OCI-LY3 (cell line): ENCODE data around the gene BID.

ENCODE experiments used
- H2AFZ ChIP-seq: fragments of 200-600, 300-600 bp; shearing (Covaris generic); 2 replicates; pipeline ENCODE4 v1.6.0; 2014; ENCODE audit warnings: antibody characterized with exemption, low read depth, low read length
- H3K27ac ChIP-seq: fragments of 200-600, 300-600 bp; sonication (generic); 2 replicates; pipeline ENCODE4 v1.5.1; 2014; ENCODE audit warnings: mild to moderate bottlenecking, low read length, moderate library complexity, mixed read lengths
- H3K27me3 ChIP-seq: fragments of 200-600, 300-600 bp; sonication (generic); 2 replicates; pipeline ENCODE4 v1.6.1; 2014; ENCODE audit warnings: low read depth, low read length, mixed read lengths
- H3K36me3 ChIP-seq: fragments of 200-600, 300-600 bp; sonication (generic); replicated peaks from 2 replicates; pipeline ENCODE3; 2014; ENCODE audit warnings: low read depth, low read length, mixed read lengths
- H3K4me1 ChIP-seq: fragments of 300-600, 200-600 bp; sonication (generic); 2 replicates; pipeline ENCODE4 v1.6.1; 2014; ENCODE audit warnings: low read length, mixed read lengths
- H3K4me2 ChIP-seq: fragments of 200-600, 300-600 bp; sonication (generic); 2 replicates; pipeline ENCODE4 v1.6.1; 2014; ENCODE audit warnings: low read length, mixed read lengths
- H3K4me3 ChIP-seq: fragments of 300-600, 200-600 bp; sonication (generic); 2 replicates; pipeline ENCODE4 v1.5.1; 2014; ENCODE audit warnings: antibody characterized with exemption, mild to moderate bottlenecking, low read length, moderate library complexity
- H3K79me2 ChIP-seq: fragments of 300-600, 200-600 bp; shearing (Covaris generic); 2 replicates; pipeline ENCODE4 v1.6.1; 2014; ENCODE audit warnings: mild to moderate bottlenecking, low read length, mixed read lengths
- H3K9ac ChIP-seq: fragments of 300-600, 200-600 bp; shearing (Covaris generic); 2 replicates; pipeline ENCODE4 v1.6.0; 2014; ENCODE audit warnings: mild to moderate bottlenecking, low read length, moderate library complexity
- H3K9me3 ChIP-seq: fragments of 200-600, 300-600 bp; shearing (Covaris generic); 2 replicates; pipeline ENCODE4 v1.6.1; 2014; ENCODE audit warnings: low read length, mixed read lengths; ENCODE audit not compliant: insufficient read depth
- H4K20me1 ChIP-seq: fragments of 200-600, 300-600 bp; sonication (generic); 2 replicates; pipeline ENCODE4 v1.6.1; 2016; ENCODE audit warnings: low read length, mixed read lengths; ENCODE audit not compliant: insufficient read depth
- CTCF ChIP-seq: fragments of 200-600, 300-600 bp; sonication (generic); IDR thresholded peaks from 2 replicates; pipeline ENCODE4 v1.5.1; 2014; ENCODE audit warnings: antibody characterized with exemption, low read length, low read depth
- EZH2phosphoT487 ChIP-seq: fragments of 200-600 bp; shearing (Covaris generic); IDR thresholded peaks from 2 replicates; pipeline ENCODE4 v1.6.1; 2018; ENCODE audit warnings: antibody characterized with exemption, mixed run types, low read depth

The BID gene

GRCh38 chr22:17761138-17761488 lies 13.2 kb downstream of the BID start:
- Histone ChIP-seq H3K27me3 (no peaks in the 10 kb centered on the region), H2AFZ (no peak overlapping the region), H3K9ac (no peak overlapping the region), H3K9me3 (no peaks in the 10 kb centered on the region), H3K4me3 (no peak overlapping the region), H3K4me2 (no peak overlapping the region), H3K4me1 (peaks cover 9% of the 10 kb centered on the region; the same call in 1 of the 2 replicates), H3K79me2 (peaks cover 100% of the 10 kb centered on the region), H3K36me3 (peaks cover 26% of the 10 kb centered on the region), H4K20me1 (peaks cover 88% of the 10 kb centered on the region), H3K27ac (no peak overlapping the region)
- no peak for TF ChIP-seq CTCF
- TF ChIP-seq EZH2phosphoT487 = no peak

GRCh38 chr22:17754233-17754925 lies 19.9 kb downstream of the BID start:
- Histone ChIP-seq H3K4me2 (no peak overlapping the region), H3K9me3 (no peaks in the 10 kb centered on the region), H2AFZ (no peak overlapping the region), H3K4me1 (no peaks in the 10 kb centered on the region), H3K27ac (no peak overlapping the region), H3K36me3 (peaks cover 50% of the 10 kb centered on the region), H3K79me2 (peaks cover 98% of the 10 kb centered on the region), H3K27me3 (no peaks in the 10 kb centered on the region), H3K4me3 (no peak overlapping the region), H3K9ac (no peak overlapping the region), H4K20me1 (peaks cover 82% of the 10 kb centered on the region)
- TF ChIP-seq CTCF (peak; percentile 41), EZH2phosphoT487 (no peak)

GRCh38 chr22:17753401-17753989 lies 20.8 kb downstream of the BID start:
- H4K20me1 ChIP-seq = peaks cover 84% of the 10 kb centered on the region
- TF ChIP-seq EZH2phosphoT487 (no peak), CTCF (no peak)
- H3K4me3 ChIP-seq = no peak overlapping the region
- H3K9ac ChIP-seq = no peak overlapping the region
- H3K36me3 ChIP-seq = peaks cover 55% of the 10 kb centered on the region
- no peaks in the 10 kb centered on the region for H3K9me3 ChIP-seq
- H3K27ac ChIP-seq = no peak overlapping the region
- no peaks in the 10 kb centered on the region for H3K27me3 ChIP-seq
- no peak overlapping the region for H2AFZ ChIP-seq
- H3K79me2 ChIP-seq = peaks cover 98% of the 10 kb centered on the region
- H3K4me1 ChIP-seq = no peaks in the 10 kb centered on the region
- H3K4me2 ChIP-seq = no peak overlapping the region

- Histone ChIP-seq H3K4me2 (no peak overlapping the region), H3K9me3 (no peaks in the 10 kb centered on the region), H3K27ac (no peak overlapping the region), H3K9ac (no peak overlapping the region), H3K4me1 (no peaks in the 10 kb centered on the region), H3K36me3 (peaks cover 44% of the 10 kb centered on the region), H4K20me1 (peaks cover 78% of the 10 kb centered on the region), H3K4me3 (no peak overlapping the region), H3K27me3 (no peaks in the 10 kb centered on the region), H3K79me2 (peaks cover 97% of the 10 kb centered on the region), H2AFZ (no peak overlapping the region)
- no peak for TF ChIP-seq EZH2phosphoT487
- TF ChIP-seq CTCF = no peak
These were observed 22.7 kb downstream of the BID start for GRCh38 chr22:17751596-17751995.
